HUES64 (cell line): ENCODE measurements around the gene UBXN6.

Experiments used
- H3K27ac ChIP-seq: 2 replicates; pipeline ENCODE4 v1.7.0; 2013; ENCODE audit warnings: low read depth, low read length, inconsistent platforms
- H3K27me3 ChIP-seq: 2 replicates; pipeline ENCODE4 v1.6.1; 2013; ENCODE audit warnings: mild to moderate bottlenecking, low read length; ENCODE audit not compliant: insufficient read depth
- H3K36me3 ChIP-seq: 2 replicates; pipeline ENCODE4 v1.6.1; 2013; ENCODE audit warnings: mild to moderate bottlenecking, low read length; ENCODE audit not compliant: insufficient read depth
- H3K4me1 ChIP-seq: 2 replicates; pipeline ENCODE4 v1.6.1; 2013; ENCODE audit warnings: mild to moderate bottlenecking, low read length, moderate library complexity; ENCODE audit not compliant: insufficient read depth
- H3K4me3 ChIP-seq: 2 replicates; pipeline ENCODE4 v1.5.1; 2013; ENCODE audit warnings: mild to moderate bottlenecking, low read length, moderate library complexity
- H3K9ac ChIP-seq: 2 replicates; pipeline ENCODE4 v1.6.1; 2013; ENCODE audit warnings: mild to moderate bottlenecking, low read depth, low read length
- H3K9me3 ChIP-seq: 2 replicates; pipeline ENCODE4 v1.6.1; 2013; ENCODE audit warnings: low read depth, low read length; ENCODE audit not compliant: insufficient read depth
- WGBS: fragments of 150-250, 120-280 bp; methylation state at CpG from one replicate; pipeline ENCODE4 v1.1.7; 2013; ENCODE audit warnings: missing lambda C conversion rate; 5-methylcytosine and 5-hydroxymethylcytosine counted together

Gene UBXN6

GRCh38 chr19:4472174-4472974 is 14.8 kb upstream of the UBXN6 start, which contains the start of gene HDGFL2:
HDGFL2 (plus strand) TSS chr19:4472297; CDS start chr19:4472351, 54 bp downstream.
- Histone ChIP-seq H3K9me3 (no peaks in the 10 kb centered on the region), H3K4me3 (peak within 1 kb of the TSS; percentile 54), H3K36me3 (peaks cover 19% of the 10 kb centered on the region), H3K27ac (peak within 1 kb of the TSS; percentile 27; the same call in 1 of the 2 replicates), H3K4me1 (peaks cover 3% of the 10 kb centered on the region; the same call in 1 of the 2 replicates), H3K9ac (peak within 1 kb of the TSS; percentile 63), H3K27me3 (no peaks in the 10 kb centered on the region)
- under 1% methylated on average over 62 of the region's 71 CpGs for WGBS

GRCh38 chr19:4471403-4472173 is 14.0 kb upstream of the UBXN6 start:
- peak overlapping the region; percentile 27; the same call in 1 of the 2 replicates for H3K27ac ChIP-seq
- H3K9me3 ChIP-seq: no peaks in the 10 kb centered on the region
- peak overlapping the region; percentile 33; the same call in 1 of the 2 replicates for H3K9ac ChIP-seq
- H3K4me3 ChIP-seq: peak overlapping the region; percentile 54
- no peaks in the 10 kb centered on the region for H3K27me3 ChIP-seq
- WGBS: 2% methylated on average over 33 of the region's 33 CpGs
- H3K4me1 ChIP-seq: peaks cover 3% of the 10 kb centered on the region; the same call in 1 of the 2 replicates
- H3K36me3 ChIP-seq: peaks cover 11% of the 10 kb centered on the region

GRCh38 chr19:4467835-4468234 is 10.2 kb upstream of the UBXN6 start:
- WGBS: 97% methylated on average over 3 of the region's 3 CpGs
- Histone ChIP-seq H3K4me1 (no peaks in the 10 kb centered on the region), H3K9ac (no peak overlapping the region), H3K27me3 (no peaks in the 10 kb centered on the region), H3K4me3 (no peak overlapping the region), H3K27ac (no peak overlapping the region), H3K9me3 (no peaks in the 10 kb centered on the region), H3K36me3 (no peaks in the 10 kb centered on the region)

- Histone ChIP-seq H3K9ac (no peak overlapping the region), H3K4me1 (no peaks in the 10 kb centered on the region), H3K9me3 (no peaks in the 10 kb centered on the region), H3K4me3 (no peak overlapping the region), H3K27me3 (no peaks in the 10 kb centered on the region), H3K27ac (no peak overlapping the region), H3K36me3 (no peaks in the 10 kb centered on the region)
- WGBS: 79% methylated on average over 8 of the region's 8 CpGs
These were observed 7.4 kb upstream of the UBXN6 start for GRCh38 chr19:4464815-4465581.

- peak overlapping the region; percentile 77 for H3K4me3 ChIP-seq
- peaks cover 13% of the 10 kb centered on the region for H3K36me3 ChIP-seq
- peak overlapping the region; percentile 98 for H3K27ac ChIP-seq
- H3K4me1 ChIP-seq: no peaks in the 10 kb centered on the region; the same call in 1 of the 2 replicates
- peak overlapping the region; percentile 76 for H3K9ac ChIP-seq
- H3K27me3 ChIP-seq: no peaks in the 10 kb centered on the region
- 1% methylated on average over 35 of the region's 53 CpGs for WGBS
- H3K9me3 ChIP-seq: no peaks in the 10 kb centered on the region
These were observed 546 bp downstream of the UBXN6 start for GRCh38 chr19:4456843-4457653.

GRCh38 chr19:4456476-4456842 is 1.1 kb downstream of the UBXN6 start:
- no peak overlapping the region for H3K27ac ChIP-seq
- WGBS: 21% methylated on average over 9 of the region's 9 CpGs
- peak overlapping the region; percentile 55; the same call in 1 of the 2 replicates for H3K9ac ChIP-seq
- H3K36me3 ChIP-seq: peaks cover 15% of the 10 kb centered on the region
- no peaks in the 10 kb centered on the region; the same call in 1 of the 2 replicates for H3K4me1 ChIP-seq
- peak overlapping the region; percentile 77 for H3K4me3 ChIP-seq
- H3K27me3 ChIP-seq: no peaks in the 10 kb centered on the region
- no peaks in the 10 kb centered on the region for H3K9me3 ChIP-seq

GRCh38 chr19:4455719-4456475 is 1.7 kb downstream of the UBXN6 start:
- Histone ChIP-seq H3K9ac (peak overlapping the region; percentile 55; the same call in 1 of the 2 replicates), H3K4me1 (no peaks in the 10 kb centered on the region; the same call in 1 of the 2 replicates), H3K9me3 (no peaks in the 10 kb centered on the region), H3K27me3 (no peaks in the 10 kb centered on the region), H3K27ac (no peak overlapping the region), H3K36me3 (peaks cover 15% of the 10 kb centered on the region), H3K4me3 (peak overlapping the region; percentile 77)
- 81% methylated on average over 15 of the region's 15 CpGs for WGBS

GRCh38 chr19:4454747-4455718 is 2.6 kb downstream of the UBXN6 start:
- Histone ChIP-seq H3K4me1 (no peaks in the 10 kb centered on the region; the same call in 1 of the 2 replicates), H3K27me3 (no peaks in the 10 kb centered on the region), H3K36me3 (peaks cover 15% of the 10 kb centered on the region), H3K9ac (no peak overlapping the region), H3K9me3 (no peaks in the 10 kb centered on the region), H3K27ac (no peak overlapping the region), H3K4me3 (no peak overlapping the region)
- 89% methylated on average over 29 of the region's 29 CpGs for WGBS
